Measurements from ENCODE around the gene OLFM2.

GRCh38 chr19:9956956-9957355 lies 20.6 kb upstream of the OLFM2 start:
- TF ChIP-seq CTCF (IDR thresholded peaks at IDR 0.05; ENCODE audit: poor library complexity, severe bottlenecking) (no peak), SMC3 (conservative IDR thresholded peaks at IDR 0.05; ENCODE audit: poor library complexity) (no peak), POLR2AphosphoS5 (IDR thresholded peaks at IDR 0.05) (no peak), EZH2 (IDR thresholded peaks at IDR 0.05; ENCODE audit: borderline replicate concordance, insufficient read depth, low read length, poor library complexity, severe bottlenecking) (no peak), REST (IDR thresholded peaks at IDR 0.05; ENCODE audit: borderline replicate concordance) (no peak)
